ENCODE results near the gene HAUS7.

GRCh38 chrX:153517946-153518834, 47.8 kb upstream of the HAUS7 start:
- TF ChIP-seq CTCF (conservative IDR thresholded peaks at IDR 0.05) (no peak), ZFX (IDR thresholded peaks at IDR 0.05) (no peak)

Measured in C4-2B (cell line).